Kidney (tissue), 14 donors: ENCODE data around the gene SLC9A5. TPM values are rescaled to one million over a fixed set of nuclear protein-coding genes. Genes with fewer than 3 reads are reported as not detected.

Source experiments
- DNase-seq, 5 donors: peaks; one replicate each; pipeline ENCODE4 v3.0.0-alpha.2; 2013 to 2020
- FAIRE-seq: peaks from 2 replicates; lab custom pipeline; 2012; peaks lifted over from hg19 to GRCh38; lab: Jason Lieb, UNC
- H3K27ac ChIP-seq, 2 donors: one replicate each; pipeline ENCODE4 v1.7.0; 2013; ENCODE audit warnings: low read depth in 2 of 2, low read length in 2 of 2, inconsistent platforms in 1 of 2
- H3K27me3 ChIP-seq: one replicate; pipeline ENCODE4 v1.7.1; 2013; ENCODE audit warnings: low read length, inconsistent platforms; ENCODE audit not compliant: control insufficient read depth, insufficient read depth
- H3K36me3 ChIP-seq, 3 donors: one replicate each; pipeline versions ENCODE4 v1.7.0 to v1.7.1; 2013; ENCODE audit warnings: low read length in 3 of 3, control low read depth in 1 of 3, inconsistent platforms in 1 of 3; ENCODE audit not compliant: insufficient read depth in 3 of 3, control insufficient read depth in 2 of 3
- H3K4me1 ChIP-seq, 3 donors: one replicate each; pipeline versions ENCODE4 v1.7.0 to v1.7.1; 2013; ENCODE audit warnings: low read length in 3 of 3, inconsistent platforms in 1 of 3, low read depth in 1 of 3; ENCODE audit not compliant: control insufficient read depth in 2 of 3, insufficient read depth in 2 of 3
- H3K4me3 ChIP-seq, 3 donors: one replicate each; pipeline versions ENCODE4 v1.7.0 to v1.8.1; 2013; ENCODE audit warnings: low read length in 3 of 3, control low read depth in 1 of 3, inconsistent platforms in 1 of 3
- H3K9ac ChIP-seq, 3 donors: one replicate each; pipeline versions ENCODE4 v1.7.0 to v1.7.1; 2013; ENCODE audit warnings: low read length in 3 of 3, control low read depth in 1 of 3, inconsistent platforms in 1 of 3
- H3K9me3 ChIP-seq, 3 donors: one replicate each; pipeline versions ENCODE4 v1.7.0 to v1.7.1; 2013; ENCODE audit warnings: low read length in 3 of 3, control low read depth in 1 of 3, inconsistent platforms in 1 of 3; ENCODE audit not compliant: control insufficient read depth in 2 of 3, insufficient read depth in 1 of 3
- intact Hi-C: fragments of 100-400 bp; cut with DNase I; formaldehyde crosslinking; loops from one replicate; pipeline ENCODE4 v1.11.1; 2022
- polyA plus RNA-seq: library from polyadenylated mRNA; stranded (reverse); fragments of 350-450 nt; fragmentation: Illumina TruSeq; extraction: RNeasy Lipid Tissue Mini Kit (QIAGEN cat#74804); gene quantifications from one replicate; pipeline ENCODE4 v1.2.3, GENCODE V29; 2014; ENCODE audit warnings: low read depth, low replicate concordance; ENCODE audit not compliant: insufficient read depth
- total RNA-seq: library from RNA; stranded (reverse); fragmentation: NEBNext Ultra II Directional; extraction: Animal tissue kit (Norgen Biotek cat#: 25700); gene quantifications from one replicate; pipeline ENCODE4 v1.2.1, GENCODE V29; 2021
- TF ChIP-seq, protein P1 (sequence below): IDR thresholded peaks from 3 replicates; pipeline ENCODE4 v1.5.1; 2012; ENCODE audit warnings: mild to moderate bottlenecking, moderate library complexity, borderline replicate concordance; ENCODE audit not compliant: insufficient read depth; ENCODE audit errors: extremely low read depth
- donor health status: control.
- donor health status: control.
- donor health status: control.
- donor health status: control.
- donor health status: control.
- donor health status: DM: yes; HTN: yes; CAD: no.
- donor health status: Normal renal cell carcinoma (clear cell type).

SLC9A5 gene
- total and polyA plus RNA-seq, 2 donors from 2014 or later: 0.92 to 1.1 TPM

DNA sequence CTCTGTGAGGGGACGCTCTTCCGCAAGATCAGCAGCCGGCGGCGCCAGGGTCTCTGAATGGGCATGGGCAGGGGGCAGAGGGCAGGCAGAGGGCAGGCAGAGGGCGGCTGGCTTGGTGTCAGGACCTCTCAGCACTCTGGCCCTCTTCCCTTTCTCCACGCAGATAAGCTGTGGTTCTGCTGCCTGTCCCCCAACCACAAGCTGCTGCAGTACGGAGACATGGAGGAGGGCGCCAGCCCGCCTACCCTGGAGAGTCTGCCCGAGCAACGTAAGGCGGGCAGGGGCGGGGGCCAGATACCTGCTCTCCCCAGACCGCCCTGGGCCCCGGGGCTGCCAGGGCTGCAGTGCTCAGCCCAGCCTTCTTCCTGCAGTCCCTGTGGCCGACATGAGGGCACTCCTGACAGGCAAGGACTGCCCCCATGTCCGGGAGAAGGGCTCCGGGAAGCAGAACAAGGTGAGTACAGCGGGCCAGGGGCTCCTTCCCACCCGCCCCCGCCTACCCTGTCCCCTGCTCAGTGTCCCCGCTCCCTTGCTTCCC, 45.8 kb upstream of the SLC9A5 start:
- Histone ChIP-seq H3K4me3 (no peak overlapping the region), H3K9ac (no peak overlapping the region), H3K27ac (no peak overlapping the region), H3K36me3 (peaks cover 0 to 7% (median 5%) of the 10 kb centered on the region in 3 donors), H3K9me3 (no peaks in the 10 kb centered on the region), H3K4me1 (peaks cover 0 to 5% (median 5%) of the 10 kb centered on the region in 3 donors), H3K27me3 (no peaks in the 10 kb centered on the region)
- no peak for DNase-seq
- FAIRE-seq: no peak
- TF ChIP-seq, protein P1, sequence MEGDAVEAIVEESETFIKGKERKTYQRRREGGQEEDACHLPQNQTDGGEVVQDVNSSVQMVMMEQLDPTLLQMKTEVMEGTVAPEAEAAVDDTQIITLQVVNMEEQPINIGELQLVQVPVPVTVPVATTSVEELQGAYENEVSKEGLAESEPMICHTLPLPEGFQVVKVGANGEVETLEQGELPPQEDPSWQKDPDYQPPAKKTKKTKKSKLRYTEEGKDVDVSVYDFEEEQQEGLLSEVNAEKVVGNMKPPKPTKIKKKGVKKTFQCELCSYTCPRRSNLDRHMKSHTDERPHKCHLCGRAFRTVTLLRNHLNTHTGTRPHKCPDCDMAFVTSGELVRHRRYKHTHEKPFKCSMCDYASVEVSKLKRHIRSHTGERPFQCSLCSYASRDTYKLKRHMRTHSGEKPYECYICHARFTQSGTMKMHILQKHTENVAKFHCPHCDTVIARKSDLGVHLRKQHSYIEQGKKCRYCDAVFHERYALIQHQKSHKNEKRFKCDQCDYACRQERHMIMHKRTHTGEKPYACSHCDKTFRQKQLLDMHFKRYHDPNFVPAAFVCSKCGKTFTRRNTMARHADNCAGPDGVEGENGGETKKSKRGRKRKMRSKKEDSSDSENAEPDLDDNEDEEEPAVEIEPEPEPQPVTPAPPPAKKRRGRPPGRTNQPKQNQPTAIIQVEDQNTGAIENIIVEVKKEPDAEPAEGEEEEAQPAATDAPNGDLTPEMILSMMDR: no peak
- intact Hi-C loops: no loop called here

DNA sequence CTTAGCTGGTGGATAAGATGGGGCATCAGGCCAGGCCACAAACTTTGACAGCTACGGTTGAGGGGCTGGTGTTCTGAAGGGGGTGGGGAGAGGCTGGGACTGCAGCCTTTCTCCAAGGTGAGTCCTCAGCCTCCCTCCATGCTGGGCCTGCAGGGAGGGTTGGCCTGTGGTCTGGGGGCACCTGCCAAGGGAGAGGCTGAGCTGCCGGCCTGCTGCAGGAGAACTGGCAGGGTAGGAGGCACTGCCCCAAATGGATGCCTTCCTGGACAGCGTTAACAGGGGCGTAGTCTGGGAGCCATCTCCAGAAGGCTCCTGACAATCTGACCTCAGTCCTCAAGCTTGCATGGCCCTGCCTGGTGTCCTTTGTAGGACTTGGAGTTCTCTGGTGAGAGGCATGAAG, 44.7 kb upstream of the SLC9A5 start:
- TF ChIP-seq, protein P1: no peak
- peaks cover 0 to 7% (median 4%) of the 10 kb centered on the region in 3 donors for H3K36me3 ChIP-seq
- no peak overlapping the region for H3K9ac ChIP-seq
- H3K9me3 ChIP-seq: no peaks in the 10 kb centered on the region
- no peak for FAIRE-seq
- intact Hi-C loops: no loop called here
- no peak overlapping the region for H3K27ac ChIP-seq
- H3K4me3 ChIP-seq: no peak overlapping the region
- DNase-seq: no peak
- H3K4me1 ChIP-seq: no peaks in the 10 kb centered on the region
- no peaks in the 10 kb centered on the region for H3K27me3 ChIP-seq

DNA sequence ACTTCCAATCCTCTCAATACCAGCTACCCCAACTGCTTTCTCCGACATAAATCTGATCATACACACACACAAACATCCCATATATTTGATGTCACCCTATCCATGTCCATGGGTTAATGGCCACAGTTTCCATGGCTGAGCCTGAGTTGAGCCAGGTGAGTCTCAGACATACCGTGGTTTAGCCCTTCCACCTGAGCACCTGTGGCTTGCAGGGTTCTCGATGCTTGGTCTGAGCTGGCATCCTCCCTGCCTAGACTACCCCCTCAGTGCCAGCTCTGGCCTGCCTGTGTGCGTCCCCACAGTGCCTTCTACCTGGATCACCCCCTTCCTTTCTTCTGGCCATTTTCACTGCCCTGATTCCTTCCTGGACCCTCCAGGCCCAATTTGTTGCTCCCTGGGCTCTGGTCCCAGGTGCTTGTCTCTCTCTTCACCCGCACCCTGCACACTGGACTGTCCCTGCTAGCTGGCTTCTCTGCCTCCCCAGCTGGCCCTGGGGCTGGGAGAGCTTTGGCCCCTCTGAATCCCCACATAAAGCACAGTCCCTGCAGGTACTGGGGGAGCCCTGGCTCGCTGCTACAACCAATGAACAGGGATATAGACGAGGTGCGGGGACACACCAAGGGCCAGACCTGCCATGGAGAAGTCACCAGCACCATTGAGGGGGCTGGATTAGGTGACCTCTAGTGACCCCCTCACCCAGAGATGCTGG, 42.5 kb upstream of the SLC9A5 start:
- Histone ChIP-seq H3K36me3 (peaks cover 0 to 6% (median 3%) of the 10 kb centered on the region in 3 donors), H3K27ac (no peak overlapping the region), H3K27me3 (no peaks in the 10 kb centered on the region), H3K9me3 (no peaks in the 10 kb centered on the region), H3K9ac (no peak overlapping the region), H3K4me3 (no peak overlapping the region), H3K4me1 (peaks cover 0 to 2% (median 0%) of the 10 kb centered on the region in 3 donors)
- DNase-seq: no peak
- TF ChIP-seq, protein P1: no peak
- no peak for FAIRE-seq
- intact Hi-C loops: no loop called here
